Activated T-helper 2 cell treated with anti-CD3 and anti-CD28 coated beads, Interferon-gamma antibody, Interleukin-2, Interleukin-4, amounts not matched to agents 10 μg/mL and 5 μg/mL and 100 μg/mL, durations not matched to agents 14 hours and 24 hours and 36 hours (primary cell): Measurements from ENCODE around the gene NOD1. TPM values are rescaled to one million over a fixed set of nuclear protein-coding genes. Genes with fewer than 3 reads are reported as not detected.

Experiments used
- DNase-seq: peaks from one replicate; pipeline ENCODE4 v3.0.0; 2021; ENCODE audit warnings: low spot score
- H3K27ac Mint-ChIP-seq: one replicate; pipeline ENCODE4 v1.8.0; 2021; ENCODE audit warnings: mixed read lengths
- H3K27me3 Mint-ChIP-seq: one replicate; pipeline ENCODE4 v1.8.0; 2021; ENCODE audit warnings: low read depth, mixed read lengths
- H3K36me3 Mint-ChIP-seq: one replicate; pipeline ENCODE4 v1.8.0; 2021; ENCODE audit warnings: low read depth, mixed read lengths
- H3K4me1 Mint-ChIP-seq: one replicate; pipeline ENCODE4 v1.8.0; 2021; ENCODE audit warnings: low read depth, mixed read lengths
- H3K4me3 Mint-ChIP-seq: one replicate; pipeline ENCODE4 v1.8.0; 2021; ENCODE audit warnings: low read depth, mild to moderate bottlenecking, moderate library complexity, mixed read lengths
- H3K9me3 Mint-ChIP-seq: one replicate; pipeline ENCODE4 v1.8.0; 2021; ENCODE audit warnings: mixed read lengths
- intact Hi-C: fragments of 100-400 bp; cut with micrococcal nuclease; formaldehyde crosslinking; loops from one replicate; pipeline ENCODE4 v1.15.1; 2023
- total RNA-seq: library from RNA; stranded (reverse); gene quantifications from 2 replicates; pipeline ENCODE4 v1.2.3, GENCODE V29; 2022

Gene NOD1
- total RNA-seq, 1 donor from 2014 or later = 14.8 TPM

- Mint-ChIP-seq H3K36me3 (peaks cover 8% of the 10 kb centered on the region), H3K4me1 (peaks cover 28% of the 10 kb centered on the region), H3K27me3 (no peaks in the 10 kb centered on the region), H3K9me3 (no peaks in the 10 kb centered on the region), H3K27ac (no peak overlapping the region), H3K4me3 (no peak overlapping the region)
- intact Hi-C loops = no loop called here
- no peak for DNase-seq
Observed at GRCh38 chr7:30463405-30464145, 15.0 kb downstream of the NOD1 start.

DNA sequence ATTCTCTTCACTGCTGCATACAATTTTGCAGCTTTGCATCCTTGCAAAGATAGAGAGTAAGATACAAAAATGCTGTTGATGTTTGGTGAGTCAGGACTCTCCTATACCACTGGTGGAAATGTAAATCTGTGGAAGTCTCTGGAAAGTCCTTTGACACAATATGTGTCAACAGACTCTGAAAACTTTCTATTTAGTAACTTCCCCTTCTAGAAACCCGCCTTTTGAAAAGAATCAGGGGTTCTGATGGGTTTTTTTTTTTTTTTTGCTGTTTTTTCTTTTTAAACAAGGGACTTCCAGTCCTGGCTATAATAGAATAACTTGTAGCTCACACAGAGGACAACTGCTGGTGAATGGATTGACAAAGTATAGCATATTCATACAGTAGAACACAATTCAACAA lies 16.4 kb downstream of the NOD1 start:
- Mint-ChIP-seq H3K27me3 (no peaks in the 10 kb centered on the region), H3K4me1 (peaks cover 20% of the 10 kb centered on the region), H3K4me3 (no peak overlapping the region), H3K27ac (no peak overlapping the region), H3K9me3 (no peaks in the 10 kb centered on the region), H3K36me3 (peaks cover 14% of the 10 kb centered on the region)
- intact Hi-C loops = no loop called here
- no peak for DNase-seq

DNA sequence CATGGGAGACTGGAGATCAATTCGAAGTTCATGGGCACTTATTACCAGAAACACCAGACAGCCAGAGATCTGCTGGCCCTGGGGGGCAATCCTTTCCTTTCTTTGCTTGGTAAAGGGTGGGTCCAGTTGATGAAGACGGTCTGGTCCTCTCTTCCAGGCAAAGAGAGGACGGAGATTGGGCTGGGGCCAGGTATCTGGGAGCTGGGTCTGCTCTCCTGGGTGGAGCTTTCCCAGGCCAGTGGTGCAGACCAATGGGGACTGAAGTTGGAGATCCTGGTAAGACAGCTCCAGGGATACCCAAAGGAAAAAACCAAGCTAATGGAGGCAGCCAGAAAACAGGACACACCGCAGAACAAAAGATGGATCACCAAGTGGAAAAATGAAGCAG lies 18.3 kb downstream of the NOD1 start:
- Mint-ChIP-seq H3K27ac (no peak overlapping the region), H3K9me3 (no peaks in the 10 kb centered on the region), H3K4me1 (peaks cover 10% of the 10 kb centered on the region), H3K36me3 (peaks cover 19% of the 10 kb centered on the region), H3K4me3 (no peak overlapping the region), H3K27me3 (no peaks in the 10 kb centered on the region)
- no peak for DNase-seq
- intact Hi-C loops = no loop called here

DNA sequence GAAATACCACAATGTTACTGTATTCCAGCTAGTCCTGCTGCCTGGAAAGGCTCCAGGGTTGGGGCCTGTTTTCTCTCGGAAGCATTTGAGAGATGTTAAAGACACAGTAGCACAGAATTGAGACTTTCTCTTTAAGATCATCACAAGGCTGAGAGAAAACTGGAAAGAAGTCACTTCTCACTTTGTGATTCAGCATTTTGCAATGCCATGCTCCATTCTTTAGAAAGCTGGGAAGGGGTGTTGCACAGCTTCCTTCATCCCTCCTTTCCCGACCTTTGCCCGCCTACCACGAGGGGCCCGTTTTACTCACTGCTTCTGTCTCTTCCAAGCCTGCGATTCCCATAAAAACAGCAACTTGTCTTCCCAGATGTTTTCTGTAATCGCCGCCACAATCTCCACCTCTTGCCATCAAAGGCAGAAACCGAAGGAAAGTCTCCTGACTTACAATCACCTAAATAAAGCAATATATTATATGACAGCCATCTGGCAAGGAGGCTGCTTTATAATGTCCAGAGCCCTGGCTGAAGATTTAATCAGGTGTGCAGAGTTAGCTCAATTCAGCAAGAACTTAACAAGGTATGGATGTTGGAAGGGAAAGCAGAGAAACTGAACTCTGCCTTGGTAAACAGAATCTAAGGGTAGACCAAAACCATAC lies 18.9 kb downstream of the NOD1 start:
- peaks cover 19% of the 10 kb centered on the region for H3K36me3 Mint-ChIP-seq

GRCh38 chr7:30458311-30458710 lies 20.3 kb downstream of the NOD1 start:
- H3K4me3 Mint-ChIP-seq = no peak overlapping the region
- H3K4me1 Mint-ChIP-seq = no peaks in the 10 kb centered on the region
- intact Hi-C loops = no loop called here
- DNase-seq = no peak
- H3K36me3 Mint-ChIP-seq = peaks cover 21% of the 10 kb centered on the region
- no peak overlapping the region for H3K27ac Mint-ChIP-seq
- no peaks in the 10 kb centered on the region for H3K27me3 Mint-ChIP-seq
- H3K9me3 Mint-ChIP-seq = no peaks in the 10 kb centered on the region

More for the DNA sequence above, 18.9 kb downstream of the NOD1 start:
- Mint-ChIP-seq H3K27ac (no peak overlapping the region), H3K4me1 (peaks cover 5% of the 10 kb centered on the region), H3K9me3 (no peaks in the 10 kb centered on the region), H3K27me3 (no peaks in the 10 kb centered on the region), H3K4me3 (no peak overlapping the region)
- intact Hi-C loops = no loop called here
- DNase-seq = no peak

DNA sequence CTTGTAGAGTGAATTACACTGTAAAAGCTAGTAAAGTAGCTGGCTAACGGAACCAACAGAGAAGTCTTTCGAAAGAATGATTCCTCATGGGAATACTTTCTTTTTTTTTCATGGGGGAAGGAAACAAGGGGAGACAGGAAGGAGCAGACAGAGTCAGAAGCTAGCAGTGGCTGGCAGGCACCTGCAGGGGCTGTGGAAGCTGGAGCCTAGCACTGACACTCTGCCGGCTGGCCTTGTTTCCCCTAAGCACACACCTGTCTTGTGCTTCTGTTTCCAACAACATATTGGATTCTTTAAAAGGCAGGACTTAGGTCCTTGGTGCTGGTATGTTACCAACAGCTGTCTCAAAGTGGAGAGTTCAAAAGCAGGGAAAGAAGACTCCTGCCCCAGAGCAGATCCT lies 24.7 kb downstream of the NOD1 start:
- peaks cover 22% of the 10 kb centered on the region for H3K36me3 Mint-ChIP-seq
- H3K4me3 Mint-ChIP-seq = no peak overlapping the region
- H3K4me1 Mint-ChIP-seq = no peaks in the 10 kb centered on the region
- H3K27me3 Mint-ChIP-seq = no peaks in the 10 kb centered on the region
- intact Hi-C loops = no loop called here
- no peak for DNase-seq
- no peaks in the 10 kb centered on the region for H3K9me3 Mint-ChIP-seq
- no peak overlapping the region for H3K27ac Mint-ChIP-seq

GRCh38 chr7:30453016-30453415 lies 25.6 kb downstream of the NOD1 start:
- Mint-ChIP-seq H3K4me3 (no peak overlapping the region), H3K27ac (no peak overlapping the region), H3K4me1 (no peaks in the 10 kb centered on the region), H3K27me3 (no peaks in the 10 kb centered on the region), H3K36me3 (peaks cover 24% of the 10 kb centered on the region), H3K9me3 (no peaks in the 10 kb centered on the region)
- DNase-seq = no peak
- intact Hi-C loops = no loop called here

DNA sequence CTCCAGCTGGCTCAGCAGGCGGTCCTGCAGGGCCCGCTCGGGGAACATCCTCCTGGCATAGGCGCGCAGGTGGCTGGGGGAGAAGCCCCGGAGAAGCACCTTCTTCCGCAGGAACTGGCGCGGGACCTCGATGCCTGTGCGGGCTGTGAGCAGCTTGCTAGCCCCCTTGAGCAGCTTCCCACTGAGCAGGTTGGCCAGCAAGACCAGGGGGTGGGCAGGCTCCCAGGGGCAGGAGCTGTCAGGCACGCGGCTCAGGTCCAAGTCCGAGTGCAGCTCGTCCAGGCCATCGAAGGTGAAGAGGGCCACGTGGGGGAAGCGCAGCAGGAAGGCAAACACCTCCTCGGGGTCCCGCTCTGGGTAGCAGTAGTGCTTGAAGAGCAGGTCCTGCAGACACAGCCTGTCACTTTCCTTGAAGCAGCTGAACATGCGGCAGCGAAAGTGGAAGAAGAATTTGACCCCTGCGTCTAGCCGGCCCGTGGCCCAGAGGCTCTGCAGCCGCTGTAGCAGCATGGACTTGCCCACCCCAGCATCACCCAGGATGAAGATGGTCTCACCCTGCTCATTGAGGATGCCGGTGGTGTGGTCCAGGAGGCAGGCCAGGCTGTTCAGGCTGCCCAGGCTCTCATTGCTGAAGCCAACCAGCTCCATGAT lies 26.2 kb downstream of the NOD1 start:
- Mint-ChIP-seq H3K9me3 (no peaks in the 10 kb centered on the region), H3K4me3 (no peak overlapping the region), H3K27ac (no peak overlapping the region), H3K36me3 (peaks cover 20% of the 10 kb centered on the region), H3K27me3 (no peaks in the 10 kb centered on the region), H3K4me1 (no peaks in the 10 kb centered on the region)
- intact Hi-C loops = no loop called here
- DNase-seq = no peak

DNA sequence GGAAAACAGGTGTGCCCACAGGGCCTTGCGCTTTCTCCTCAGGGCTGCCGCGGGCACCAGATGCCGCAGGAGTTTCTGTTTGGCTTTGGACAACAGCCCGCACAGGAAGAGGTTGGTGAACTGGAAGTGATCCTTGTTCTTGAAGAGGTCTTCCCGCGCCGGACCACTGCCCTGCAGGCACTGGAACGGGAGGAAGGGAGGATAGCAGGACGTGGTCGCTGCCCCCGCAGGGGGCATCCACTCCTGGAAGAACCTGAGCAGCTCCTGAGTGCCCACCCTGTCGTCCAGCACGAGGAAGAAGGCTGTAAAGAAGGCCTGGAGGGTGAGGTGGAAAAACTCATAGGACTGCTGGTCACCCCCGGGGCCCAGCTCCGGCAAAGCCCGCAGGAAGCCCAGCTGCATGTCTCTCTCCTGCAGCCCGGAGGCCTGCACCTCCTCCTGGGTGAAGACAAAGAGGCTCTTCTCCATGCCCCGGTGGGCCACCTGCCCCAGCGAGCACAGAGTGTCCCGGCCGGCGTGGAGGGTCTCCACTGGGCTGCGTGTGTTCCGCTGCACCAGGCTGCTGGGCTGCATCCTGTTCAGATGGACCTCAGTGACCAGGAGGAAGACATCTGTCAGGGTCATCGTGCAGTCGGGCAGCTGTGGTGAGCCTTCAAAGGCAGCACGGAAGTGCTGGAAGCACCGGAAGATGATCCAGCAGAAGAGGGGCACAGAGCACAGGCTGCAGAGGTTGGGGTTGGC lies 26.9 kb downstream of the NOD1 start:
- peaks cover 24% of the 10 kb centered on the region for H3K36me3 Mint-ChIP-seq
- H3K27me3 Mint-ChIP-seq = no peaks in the 10 kb centered on the region
- DNase-seq = no peak
- H3K4me3 Mint-ChIP-seq = no peak overlapping the region
- intact Hi-C loops = no loop called here
- no peak overlapping the region for H3K27ac Mint-ChIP-seq
- no peaks in the 10 kb centered on the region for H3K4me1 Mint-ChIP-seq
- H3K9me3 Mint-ChIP-seq = no peaks in the 10 kb centered on the region

- no peak for DNase-seq
- no peak overlapping the region for H3K4me3 Mint-ChIP-seq
- intact Hi-C loops = no loop called here
- H3K4me1 Mint-ChIP-seq = peaks cover 2% of the 10 kb centered on the region
- no peaks in the 10 kb centered on the region for H3K27me3 Mint-ChIP-seq
- no peaks in the 10 kb centered on the region for H3K9me3 Mint-ChIP-seq
- peaks cover 21% of the 10 kb centered on the region for H3K36me3 Mint-ChIP-seq
- no peak overlapping the region for H3K27ac Mint-ChIP-seq
Observed at GRCh38 chr7:30450983-30451497, 27.5 kb downstream of the NOD1 start.

- no peaks in the 10 kb centered on the region for H3K9me3 Mint-ChIP-seq
- peaks cover 24% of the 10 kb centered on the region for H3K36me3 Mint-ChIP-seq
- H3K27me3 Mint-ChIP-seq = no peaks in the 10 kb centered on the region
- no peak for DNase-seq
- H3K27ac Mint-ChIP-seq = no peak overlapping the region
- no peak overlapping the region for H3K4me3 Mint-ChIP-seq
- peaks cover 4% of the 10 kb centered on the region for H3K4me1 Mint-ChIP-seq
- intact Hi-C loops = no loop called here
Observed at GRCh38 chr7:30450240-30450982, 28.2 kb downstream of the NOD1 start.
